Erythroblast (primary cell): ENCODE results near the gene RGS21.

Experiments used
- GATA1 ChIP-seq: IDR thresholded peaks from 2 replicates; pipeline ENCODE4 v1.6.1; 2011; ENCODE audit warnings: low read depth, mild to moderate bottlenecking, control low read depth, low read length, moderate library complexity
- POLR2A ChIP-seq: IDR thresholded peaks from 2 replicates; pipeline ENCODE4 v1.6.1; 2011; ENCODE audit warnings: mild to moderate bottlenecking, low read length

- TF ChIP-seq POLR2A = no peak
- TF ChIP-seq GATA1 = no peak
Observed at GRCh38 chr1:192375306-192375705, 58.5 kb downstream of the RGS21 start.
